Smooth muscle cell (in vitro differentiated cells): ENCODE results near the gene KLK8. TPM values are rescaled to one million over a fixed set of nuclear protein-coding genes. Genes with fewer than 3 reads are reported as not detected.

Experiments used
- DNase-seq: peaks from one replicate; lab custom pipeline; 2025; ENCODE audit not compliant: unreplicated experiment; lab: John Stamatoyannopoulos, UW
- H2AFZ ChIP-seq: fragments of 200-600 bp; sonication (generic); 2 replicates; pipeline ENCODE4 v1.6.0; 2016; ENCODE audit warnings: antibody characterized with exemption, low read depth, mild to moderate bottlenecking
- H3F3A ChIP-seq: fragments of 200-600 bp; sonication (generic); 2 replicates; pipeline ENCODE4 v1.6.0; 2017; ENCODE audit warnings: antibody characterized with exemption, low read depth
- H3K27ac ChIP-seq: fragments of 200-600 bp; sonication (generic); 2 replicates; pipeline ENCODE4 v1.5.1; 2016; ENCODE audit warnings: low read depth, mild to moderate bottlenecking
- H3K27me3 ChIP-seq: fragments of 200-600 bp; sonication (generic); 2 replicates; pipeline ENCODE4 v1.6.1; 2016; ENCODE audit warnings: low read depth, mild to moderate bottlenecking
- H3K36me3 ChIP-seq: fragments of 200-600 bp; sonication (generic); 2 replicates; pipeline ENCODE4 v1.5.1; 2016; ENCODE audit warnings: low read depth
- H3K4me1 ChIP-seq: fragments of 200-600 bp; sonication (generic); 2 replicates; pipeline ENCODE4 v1.5.1; 2016; ENCODE audit warnings: low read depth
- H3K4me2 ChIP-seq: fragments of 200-600 bp; sonication (generic); 2 replicates; pipeline ENCODE4 v1.6.0; 2016; ENCODE audit warnings: mild to moderate bottlenecking
- H3K4me3 ChIP-seq: fragments of 200-600 bp; sonication (generic); 2 replicates; pipeline ENCODE4 v1.5.1; 2016; ENCODE audit warnings: mild to moderate bottlenecking
- H3K79me2 ChIP-seq: fragments of 200-600 bp; sonication (generic); 2 replicates; pipeline ENCODE4 v1.6.0; 2016; ENCODE audit warnings: low read depth, mild to moderate bottlenecking
- H3K9ac ChIP-seq: fragments of 200-600 bp; sonication (generic); 2 replicates; pipeline ENCODE4 v1.6.0; 2016; ENCODE audit warnings: low read depth
- H3K9me3 ChIP-seq: fragments of 200-600 bp; sonication (generic); replicated peaks from 2 replicates; pipeline ENCODE4 v1.5.1; 2016; ENCODE audit warnings: low read depth
- H4K20me1 ChIP-seq: fragments of 200-600 bp; sonication (generic); 2 replicates; pipeline ENCODE4 v1.6.0; 2016; ENCODE audit warnings: low read depth
- WGBS: methylation state at CpG from one replicate; pipeline ENCODE4 v1.1.7; 2016; ENCODE audit warnings: low lambda C conversion rate; 5-methylcytosine and 5-hydroxymethylcytosine counted together
- polyA plus RNA-seq: library from polyadenylated mRNA; unstranded; fragments of >200 nt; fragmentation: Nextera tagmentation; extraction: Ambion mirVana; gene quantifications from 2 replicates; pipeline ENCODE4 v1.2.1, GENCODE V29; 2016
- total RNA-seq: library from RNA; depleted of rRNA; stranded (reverse); fragments of >200 nt; gene quantifications from 2 replicates; pipeline ENCODE4 v1.2.3, GENCODE V29; 2014
- TF ChIP-seq, protein P1 (sequence below): fragments of 200-600 bp; sonication (generic); IDR thresholded peaks from 2 replicates; pipeline ENCODE4 v1.5.1; 2017; ENCODE audit warnings: borderline replicate concordance, mild to moderate bottlenecking, antibody characterized with exemption; ENCODE audit not compliant: insufficient read depth, poor library complexity, severe bottlenecking

The KLK8 gene, protein sequence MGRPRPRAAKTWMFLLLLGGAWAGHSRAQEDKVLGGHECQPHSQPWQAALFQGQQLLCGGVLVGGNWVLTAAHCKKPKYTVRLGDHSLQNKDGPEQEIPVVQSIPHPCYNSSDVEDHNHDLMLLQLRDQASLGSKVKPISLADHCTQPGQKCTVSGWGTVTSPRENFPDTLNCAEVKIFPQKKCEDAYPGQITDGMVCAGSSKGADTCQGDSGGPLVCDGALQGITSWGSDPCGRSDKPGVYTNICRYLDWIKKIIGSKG
- total RNA-seq (1.7 and 11.6 TPM in 2 replicates), polyA plus RNA-seq (4.3 TPM in 1 of 2 replicates, not detected in the other)

DNA sequence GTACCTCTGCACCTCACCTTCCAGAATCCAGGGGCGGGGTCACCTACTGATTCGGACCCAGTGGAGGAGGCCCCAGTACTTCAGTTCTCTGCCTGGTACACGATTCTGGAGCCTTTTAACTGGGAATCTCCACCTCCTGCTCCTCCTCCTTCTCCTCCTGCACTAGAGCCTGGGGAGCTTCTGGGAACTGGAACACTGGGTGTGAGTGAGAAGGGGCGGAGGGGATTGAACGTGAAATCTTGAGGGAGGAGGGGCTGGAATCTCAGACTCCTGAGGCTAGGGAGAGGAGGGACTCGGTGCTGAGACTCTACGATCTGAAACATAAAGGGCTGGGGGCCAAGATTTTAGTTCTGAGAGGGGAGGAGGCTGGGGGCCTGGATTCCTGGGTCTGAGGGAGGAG, at the start of gene KLK8:
KLK8 (minus strand) TSS at position 90 of the 400 bp plus-strand sequence. CDS start 437 bp downstream, outside the sequence.
- Histone ChIP-seq H2AFZ (no peak within 1 kb of the TSS), H3K36me3 (no peaks in the 10 kb centered on the region), H3K9ac (no peak within 1 kb of the TSS), H3F3A (no peaks in the 10 kb centered on the region), H3K79me2 (no peaks in the 10 kb centered on the region), H3K27me3 (peaks cover 10% of the 10 kb centered on the region), H3K4me1 (peaks cover 5% of the 10 kb centered on the region), H3K9me3 (no peaks in the 10 kb centered on the region), H4K20me1 (no peaks in the 10 kb centered on the region), H3K4me2 (no peak within 1 kb of the TSS), H3K4me3 (no peak within 1 kb of the TSS), H3K27ac (no peak within 1 kb of the TSS)
- TF ChIP-seq, protein P1, sequence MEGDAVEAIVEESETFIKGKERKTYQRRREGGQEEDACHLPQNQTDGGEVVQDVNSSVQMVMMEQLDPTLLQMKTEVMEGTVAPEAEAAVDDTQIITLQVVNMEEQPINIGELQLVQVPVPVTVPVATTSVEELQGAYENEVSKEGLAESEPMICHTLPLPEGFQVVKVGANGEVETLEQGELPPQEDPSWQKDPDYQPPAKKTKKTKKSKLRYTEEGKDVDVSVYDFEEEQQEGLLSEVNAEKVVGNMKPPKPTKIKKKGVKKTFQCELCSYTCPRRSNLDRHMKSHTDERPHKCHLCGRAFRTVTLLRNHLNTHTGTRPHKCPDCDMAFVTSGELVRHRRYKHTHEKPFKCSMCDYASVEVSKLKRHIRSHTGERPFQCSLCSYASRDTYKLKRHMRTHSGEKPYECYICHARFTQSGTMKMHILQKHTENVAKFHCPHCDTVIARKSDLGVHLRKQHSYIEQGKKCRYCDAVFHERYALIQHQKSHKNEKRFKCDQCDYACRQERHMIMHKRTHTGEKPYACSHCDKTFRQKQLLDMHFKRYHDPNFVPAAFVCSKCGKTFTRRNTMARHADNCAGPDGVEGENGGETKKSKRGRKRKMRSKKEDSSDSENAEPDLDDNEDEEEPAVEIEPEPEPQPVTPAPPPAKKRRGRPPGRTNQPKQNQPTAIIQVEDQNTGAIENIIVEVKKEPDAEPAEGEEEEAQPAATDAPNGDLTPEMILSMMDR: no peak
- WGBS: 42% methylated on average over 7 of the region's 7 CpGs
- DNase-seq: no peak

DNA sequence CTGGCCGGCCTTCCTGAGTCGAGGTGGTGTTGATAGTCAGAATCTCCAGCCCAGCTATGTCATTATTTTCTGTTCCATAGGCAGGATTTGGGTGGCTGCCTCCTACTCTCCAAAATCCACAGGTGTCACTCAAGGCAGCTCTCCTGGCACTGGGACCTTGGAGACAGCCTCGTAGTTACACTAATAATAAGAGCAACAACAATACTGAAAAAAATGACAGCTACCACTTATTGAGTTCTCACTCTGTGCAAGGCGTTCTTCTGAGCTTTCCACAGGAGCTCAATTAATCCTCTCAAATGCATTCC, 45.6 kb upstream of the KLK8 start:
- H3K4me3 ChIP-seq: no peak overlapping the region
- TF ChIP-seq, protein P1: no peak
- no peaks in the 10 kb centered on the region for H3K27me3 ChIP-seq
- H3K9ac ChIP-seq: no peak overlapping the region
- H3K79me2 ChIP-seq: no peaks in the 10 kb centered on the region
- H3K36me3 ChIP-seq: no peaks in the 10 kb centered on the region
- no peaks in the 10 kb centered on the region for H3F3A ChIP-seq
- no peak for DNase-seq
- H3K27ac ChIP-seq: no peak overlapping the region
- no peak overlapping the region for H2AFZ ChIP-seq
- H3K4me2 ChIP-seq: no peak overlapping the region
- WGBS: 33% methylated on average over 4 of the region's 4 CpGs
- no peaks in the 10 kb centered on the region for H3K4me1 ChIP-seq
- no peaks in the 10 kb centered on the region for H3K9me3 ChIP-seq
- H4K20me1 ChIP-seq: no peaks in the 10 kb centered on the region

DNA sequence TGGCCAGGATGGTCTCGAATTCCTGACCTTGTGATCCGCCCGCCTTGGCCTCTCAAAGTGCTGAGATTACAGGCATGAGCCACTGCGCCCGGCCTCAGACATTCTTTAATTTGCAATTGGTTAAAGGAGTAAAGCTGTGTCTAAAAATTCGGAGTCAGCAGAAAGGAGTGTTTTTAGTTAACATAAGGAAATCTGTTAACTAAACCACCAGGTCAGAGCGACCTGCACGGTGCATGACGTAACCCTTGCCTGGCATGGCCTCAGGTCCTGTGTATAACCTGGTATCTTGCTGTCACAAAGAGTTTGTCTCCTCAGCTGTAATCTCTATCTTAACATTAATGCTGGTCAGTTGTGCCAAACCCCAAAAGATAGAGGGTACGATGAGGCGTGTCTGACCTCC, 42.9 kb upstream of the KLK8 start:
- no peaks in the 10 kb centered on the region for H3K79me2 ChIP-seq
- WGBS: 87% methylated on average over 11 of the region's 11 CpGs
- no peak overlapping the region for H3K4me2 ChIP-seq
- H3K36me3 ChIP-seq: no peaks in the 10 kb centered on the region
- DNase-seq: no peak
- TF ChIP-seq, protein P1: no peak
- no peak overlapping the region for H3K4me3 ChIP-seq
- H3F3A ChIP-seq: no peaks in the 10 kb centered on the region
- H3K27ac ChIP-seq: no peak overlapping the region
- no peaks in the 10 kb centered on the region for H3K9me3 ChIP-seq
- H2AFZ ChIP-seq: no peak overlapping the region
- H3K27me3 ChIP-seq: no peaks in the 10 kb centered on the region
- no peaks in the 10 kb centered on the region for H3K4me1 ChIP-seq
- H4K20me1 ChIP-seq: no peaks in the 10 kb centered on the region
- H3K9ac ChIP-seq: no peak overlapping the region

DNA sequence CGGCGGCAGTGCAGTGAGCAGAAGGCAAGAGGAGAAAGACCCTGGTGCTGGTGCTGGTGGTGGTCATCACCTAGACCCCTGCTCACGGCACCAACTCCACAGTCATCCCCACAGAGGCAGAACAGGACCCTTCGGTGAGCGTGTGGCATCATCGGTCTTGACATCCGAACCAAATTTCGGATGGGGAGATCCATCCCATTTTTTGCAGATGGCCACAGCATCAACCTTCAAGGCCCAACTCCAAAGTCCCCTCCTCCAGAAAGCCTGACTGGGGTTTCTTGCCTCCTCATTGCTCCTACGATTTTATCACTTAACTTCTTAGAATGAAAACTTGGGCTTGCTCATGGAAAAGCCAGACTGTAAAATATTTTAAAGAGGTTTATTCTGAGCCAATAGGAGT, 42.1 kb upstream of the KLK8 start:
- Histone ChIP-seq H3K79me2 (no peaks in the 10 kb centered on the region), H3K9ac (no peak overlapping the region), H3K4me1 (no peaks in the 10 kb centered on the region), H3K4me2 (no peak overlapping the region), H3K36me3 (no peaks in the 10 kb centered on the region), H3K27ac (no peak overlapping the region), H3K9me3 (no peaks in the 10 kb centered on the region), H3K4me3 (no peak overlapping the region), H3F3A (no peaks in the 10 kb centered on the region), H4K20me1 (no peaks in the 10 kb centered on the region), H2AFZ (no peak overlapping the region), H3K27me3 (no peaks in the 10 kb centered on the region)
- DNase-seq: no peak
- WGBS: 89% methylated on average over 9 of the region's 9 CpGs
- TF ChIP-seq, protein P1: no peak
